GM21381 (cell line): ENCODE results near the gene CUTA.

Source experiments
- ATAC-seq: cut with Tn5 transposase; IDR thresholded peaks from one replicate; pipeline ENCODE4 v1.9.1; 2021; ENCODE audit warnings: mild to moderate bottlenecking, moderate library complexity; ENCODE audit not compliant: unreplicated experiment

CUTA gene, protein sequence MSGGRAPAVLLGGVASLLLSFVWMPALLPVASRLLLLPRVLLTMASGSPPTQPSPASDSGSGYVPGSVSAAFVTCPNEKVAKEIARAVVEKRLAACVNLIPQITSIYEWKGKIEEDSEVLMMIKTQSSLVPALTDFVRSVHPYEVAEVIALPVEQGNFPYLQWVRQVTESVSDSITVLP

DNA sequence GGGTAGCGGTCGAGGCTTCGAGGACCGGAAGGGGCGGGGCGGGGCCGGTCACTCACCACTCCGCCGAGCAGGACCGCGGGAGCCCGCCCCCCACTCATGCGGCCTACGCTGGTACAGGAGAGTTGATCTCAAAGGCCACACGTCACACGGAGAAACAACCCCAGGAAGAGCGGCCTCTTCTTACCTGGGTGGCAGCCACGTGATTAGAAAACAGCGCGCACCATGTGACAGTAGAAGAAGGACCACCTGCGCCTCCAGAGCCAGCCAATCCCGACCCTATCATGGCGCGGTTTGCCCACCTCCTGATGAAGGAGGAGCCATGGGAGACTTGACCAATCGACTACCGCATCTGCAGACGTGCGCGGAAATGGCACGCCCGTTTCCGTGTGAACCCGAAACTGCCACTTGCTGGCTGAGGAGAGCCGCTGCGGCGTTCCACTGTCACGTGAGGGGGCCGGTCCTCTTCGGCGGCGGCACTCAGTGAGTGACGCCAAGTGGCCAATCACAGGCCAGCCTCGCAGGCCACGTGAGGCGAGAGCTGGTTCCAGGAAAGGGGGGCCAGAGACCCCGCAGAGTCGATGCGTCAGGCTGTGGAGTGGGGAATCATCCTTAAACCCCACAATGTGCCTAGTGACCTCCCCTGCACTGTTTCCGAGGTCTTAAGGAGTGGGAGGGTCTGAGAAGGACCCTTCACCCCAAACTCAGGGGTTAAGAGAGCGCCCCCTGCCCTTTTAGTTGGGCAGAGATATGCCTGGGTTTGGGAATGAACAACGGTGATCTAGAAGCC, at the start of gene CUTA:
Gene CUTA, minus strand, starts transcription at position 205 of the 787 bp plus-strand sequence. Its CDS starts 107 bp downstream, at position 98.
- peak; percentile 85 for ATAC-seq

DNA sequence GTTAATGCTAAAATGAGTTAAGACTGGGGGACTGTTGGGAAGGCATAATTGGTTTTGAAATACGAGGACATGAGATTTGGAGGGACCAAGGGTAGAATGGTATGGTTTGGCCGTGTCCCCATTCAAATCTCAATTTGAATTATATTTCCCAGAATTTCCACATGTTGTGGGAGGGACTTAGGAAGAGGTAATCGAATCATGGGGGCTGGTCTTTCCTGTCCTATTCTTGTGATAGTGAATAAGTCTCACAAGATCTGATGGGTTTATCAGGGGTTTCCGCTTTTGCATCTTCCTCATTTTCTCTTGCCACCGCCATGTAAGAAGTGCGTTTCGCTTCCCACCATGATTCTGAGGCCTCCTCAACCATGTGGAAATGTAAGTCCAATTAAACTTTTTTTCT, 49.2 kb upstream of the CUTA start:
- no peak for ATAC-seq

DNA sequence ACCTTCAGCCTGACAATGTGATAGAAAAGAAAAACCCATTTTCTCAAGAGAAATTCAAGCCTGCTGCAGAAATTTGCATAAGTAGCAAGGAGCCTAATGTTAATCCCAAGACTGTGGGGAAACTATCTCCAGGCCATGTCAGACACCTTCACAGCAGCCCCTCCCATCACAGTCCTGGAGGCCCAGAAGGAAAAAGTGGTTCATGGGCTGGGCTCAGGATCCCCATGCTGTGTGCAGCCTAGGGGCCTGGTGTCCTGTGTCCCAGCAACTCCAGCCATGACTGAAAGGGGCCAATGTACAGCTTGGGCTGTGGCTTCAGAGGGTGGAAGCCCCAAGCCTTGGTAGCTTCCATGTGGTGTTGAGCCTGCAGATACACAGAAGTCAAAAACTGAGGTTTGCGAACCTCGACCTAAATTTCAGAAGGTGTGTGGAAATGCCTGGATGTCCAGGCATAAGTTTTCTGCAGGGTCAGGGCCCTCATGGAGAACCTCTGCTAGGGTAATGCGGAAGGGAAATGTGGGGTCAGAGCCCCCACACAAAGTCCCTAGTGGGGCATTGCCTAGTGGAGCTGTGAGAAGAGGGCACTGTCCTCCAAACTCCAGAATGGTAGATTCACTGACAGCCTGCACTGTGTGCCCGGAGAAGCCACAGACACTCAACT, 48.3 kb upstream of the CUTA start:
- no peak for ATAC-seq

DNA sequence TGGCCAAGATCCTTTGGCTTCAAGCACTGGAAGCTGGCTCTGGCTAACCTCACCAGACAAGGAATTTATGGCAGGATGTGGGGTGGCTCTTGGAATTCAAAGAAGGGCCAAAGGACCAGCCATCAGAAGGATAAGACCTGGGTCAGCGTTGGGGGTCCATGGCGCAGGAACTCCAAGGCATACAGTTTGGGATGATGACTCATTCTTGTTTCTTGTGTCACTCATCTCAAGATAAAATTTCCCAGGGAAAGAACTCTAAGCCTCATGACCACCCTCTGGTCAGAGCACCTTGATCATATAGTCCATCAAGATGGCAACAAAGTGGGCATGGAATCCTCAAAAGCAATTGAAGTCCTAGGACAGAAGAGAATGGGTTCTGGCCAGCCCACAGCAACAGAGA, 41.3 kb upstream of the CUTA start:
- no peak for ATAC-seq

DNA sequence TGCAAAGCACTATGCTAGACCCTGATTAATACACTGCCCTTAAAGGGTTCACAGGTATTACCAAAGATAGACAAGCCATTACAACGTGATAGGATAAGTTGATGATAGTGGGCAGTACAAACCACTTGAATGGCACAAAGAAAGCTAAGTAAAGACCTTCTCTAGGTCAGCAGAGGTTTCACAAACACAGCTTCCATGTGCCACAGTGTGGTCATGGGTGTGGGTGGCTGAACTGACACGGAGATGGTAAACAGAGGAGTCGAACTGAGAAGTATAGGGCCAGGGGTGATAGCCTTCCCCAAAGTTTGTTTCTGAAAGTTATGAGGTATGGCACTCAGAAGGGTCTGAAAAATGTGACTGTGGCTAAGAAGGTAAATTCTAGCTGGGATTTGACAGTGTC, 40.8 kb upstream of the CUTA start:
- no peak for ATAC-seq

DNA sequence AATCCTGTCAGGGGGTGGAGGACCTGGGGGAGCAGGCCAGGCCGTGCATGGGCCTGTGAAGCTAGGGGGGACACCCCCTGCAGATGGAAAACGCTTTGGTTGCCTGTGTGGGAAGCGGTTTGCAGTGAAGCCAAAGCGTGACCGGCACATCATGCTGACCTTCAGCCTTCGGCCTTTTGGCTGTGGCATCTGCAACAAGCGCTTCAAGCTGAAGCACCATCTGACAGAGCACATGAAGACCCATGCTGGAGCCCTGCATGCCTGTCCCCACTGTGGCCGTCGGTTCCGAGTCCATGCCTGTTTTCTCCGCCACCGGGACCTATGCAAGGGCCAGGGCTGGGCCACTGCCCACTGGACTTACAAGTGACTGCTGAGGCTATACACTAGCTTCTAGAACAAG, 38.2 kb upstream of the CUTA start:
- ATAC-seq, result no peak

DNA sequence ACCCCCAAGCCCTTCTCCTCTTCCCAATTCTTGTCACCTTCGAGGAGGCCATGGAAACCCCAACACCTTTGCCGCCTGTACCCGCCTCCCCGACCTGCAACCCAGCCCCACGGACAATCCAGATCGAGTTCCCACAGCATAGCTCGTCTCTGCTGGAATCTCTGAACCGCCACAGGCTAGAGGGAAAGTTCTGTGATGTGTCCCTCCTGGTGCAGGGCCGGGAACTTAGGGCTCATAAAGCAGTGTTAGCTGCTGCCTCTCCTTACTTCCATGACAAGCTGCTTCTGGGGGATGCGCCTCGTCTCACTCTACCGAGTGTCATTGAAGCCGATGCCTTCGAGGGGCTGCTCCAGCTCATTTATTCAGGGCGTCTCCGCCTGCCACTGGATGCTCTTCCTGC, 37.1 kb upstream of the CUTA start:
- ATAC-seq, result no peak

DNA sequence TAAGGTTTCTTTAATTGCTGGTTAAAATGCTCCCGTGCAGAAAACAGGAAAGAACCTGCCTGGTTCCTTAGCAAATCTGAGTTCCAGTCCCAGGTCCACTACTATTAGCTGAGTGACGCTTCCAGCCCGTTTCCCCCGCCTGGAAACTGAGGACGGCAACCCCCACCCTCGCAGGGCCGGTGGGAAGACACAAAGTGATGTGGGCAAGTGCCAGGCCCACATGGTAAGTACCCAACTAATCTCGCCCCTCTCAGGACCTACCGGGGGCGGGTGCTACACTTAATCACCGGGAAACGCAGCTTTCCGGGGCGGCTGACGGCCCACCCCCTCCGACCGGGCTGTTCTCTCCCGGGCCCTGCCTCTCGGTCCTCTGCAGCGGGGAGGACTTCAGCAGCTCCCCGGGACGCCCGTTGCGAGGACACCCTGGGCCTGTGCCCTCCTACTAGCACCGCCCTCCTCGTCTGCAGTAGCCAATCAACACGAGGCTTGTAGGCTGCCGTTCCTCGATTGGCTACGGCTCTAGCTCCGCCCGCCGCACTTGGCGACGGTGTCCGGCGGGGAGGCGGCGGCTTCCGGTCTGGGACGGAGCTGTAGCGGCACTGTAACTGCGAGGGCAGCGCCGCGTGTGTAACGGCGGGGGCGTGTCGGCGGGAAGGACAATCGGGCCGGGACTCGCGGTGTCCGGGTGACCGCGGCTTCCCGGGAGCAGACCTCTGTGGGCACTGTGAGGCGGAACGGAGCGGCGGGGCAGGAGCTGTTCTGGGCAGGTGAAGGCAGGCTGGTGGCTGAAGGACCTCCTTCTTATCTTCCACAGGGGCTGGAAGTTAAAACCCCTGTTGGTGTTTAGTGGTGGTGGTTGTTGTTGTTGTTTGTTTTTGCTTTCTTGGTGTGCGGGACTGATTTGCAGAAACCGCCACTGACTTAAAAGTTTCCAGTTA, 36.4 kb upstream of the CUTA start, which contains the start of gene ZBTB9:
Gene ZBTB9, plus strand, starts transcription at position 568 of the 938 bp plus-strand sequence. CDS start 525 bp downstream, outside the sequence.
- peak; percentile 99 for ATAC-seq

DNA sequence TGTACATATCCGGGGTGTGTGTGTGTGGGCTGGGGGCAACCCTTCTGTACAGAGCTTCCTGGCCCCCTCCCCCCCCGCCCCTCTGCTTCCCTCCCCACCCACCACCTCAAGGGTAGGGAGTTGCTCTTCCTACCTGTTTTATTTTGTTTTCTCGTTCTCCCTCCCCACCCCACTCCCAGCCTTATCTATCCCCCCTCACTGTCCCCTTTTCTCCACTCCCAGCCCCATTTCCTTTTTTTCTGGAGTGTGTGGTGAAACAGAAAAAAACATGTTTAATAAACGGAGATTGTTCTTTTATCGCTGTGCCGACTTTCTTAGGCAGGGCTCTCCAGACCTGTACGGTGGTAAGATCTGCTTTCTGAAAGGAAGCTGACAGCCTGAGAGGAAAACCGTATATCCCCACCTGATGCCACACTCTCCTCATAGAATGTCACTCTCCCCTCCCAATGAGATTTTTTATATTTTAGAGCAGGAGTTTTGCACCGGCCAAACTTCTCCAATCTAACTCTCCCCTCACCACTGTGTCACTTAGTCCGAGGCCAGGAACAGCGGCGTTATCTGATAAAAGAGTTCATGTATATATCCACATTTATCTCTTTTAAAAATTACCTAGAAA, 35.6 kb upstream of the CUTA start:
- no peak for ATAC-seq

DNA sequence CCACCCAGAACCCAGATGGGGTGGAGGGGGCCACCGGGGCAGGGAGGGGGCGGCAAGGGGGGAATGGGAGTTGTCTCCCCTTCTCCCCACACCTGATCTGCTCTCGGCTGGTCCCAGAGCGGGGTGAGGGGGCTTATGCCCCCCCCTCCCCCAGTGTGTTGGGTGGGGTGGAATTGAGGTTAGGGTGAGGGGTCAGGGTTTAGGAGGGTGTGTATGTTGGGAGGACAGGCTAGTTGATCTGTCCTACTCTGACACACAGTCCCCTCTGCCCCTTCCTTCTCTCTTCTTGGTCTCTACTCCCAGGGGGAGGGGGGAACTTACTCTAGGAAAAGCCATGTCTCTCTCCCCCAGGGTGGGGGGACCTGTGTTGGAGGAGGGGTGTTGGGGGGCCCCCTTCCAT, 34.6 kb upstream of the CUTA start:
- no peak for ATAC-seq

DNA sequence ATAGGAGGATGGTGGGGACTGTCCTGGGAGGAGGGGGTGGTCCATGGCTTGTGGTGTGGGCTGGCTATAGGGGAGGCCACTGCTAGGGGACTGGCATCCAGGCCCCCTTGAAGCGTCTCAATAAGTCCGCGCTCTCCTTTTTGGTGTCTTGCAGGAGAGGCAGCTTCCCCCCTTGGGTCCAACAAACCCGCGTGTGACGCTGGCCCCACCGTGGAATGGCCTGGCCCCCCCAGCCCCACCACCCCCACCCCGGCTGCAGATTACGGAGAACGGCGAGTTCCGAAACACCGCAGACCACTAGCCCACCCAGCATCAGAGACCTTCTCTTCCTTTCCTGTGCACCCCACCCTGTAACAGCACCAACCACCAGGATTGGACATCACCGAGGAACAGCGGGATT, 33.7 kb upstream of the CUTA start:
- no peak for ATAC-seq

DNA sequence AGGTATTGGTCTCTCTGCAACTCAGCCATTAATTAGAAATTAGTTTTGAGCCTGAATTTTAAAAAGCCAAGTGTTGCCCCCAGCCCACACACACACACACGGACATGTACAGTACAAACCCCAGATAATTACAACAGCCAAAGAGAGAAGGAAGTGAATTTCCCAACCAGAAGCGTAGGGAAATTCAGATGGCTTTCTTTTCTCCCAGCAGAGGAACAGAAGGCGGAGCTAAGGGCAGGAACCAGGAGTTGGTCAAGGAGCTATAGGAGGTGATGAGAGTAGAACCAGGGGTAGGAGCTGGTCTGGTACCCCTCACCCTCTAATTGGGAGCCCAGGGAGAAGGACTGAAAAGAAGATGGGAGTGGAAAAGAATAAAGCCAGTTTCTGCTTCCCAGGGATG, 32.5 kb upstream of the CUTA start:
- no peak for ATAC-seq

DNA sequence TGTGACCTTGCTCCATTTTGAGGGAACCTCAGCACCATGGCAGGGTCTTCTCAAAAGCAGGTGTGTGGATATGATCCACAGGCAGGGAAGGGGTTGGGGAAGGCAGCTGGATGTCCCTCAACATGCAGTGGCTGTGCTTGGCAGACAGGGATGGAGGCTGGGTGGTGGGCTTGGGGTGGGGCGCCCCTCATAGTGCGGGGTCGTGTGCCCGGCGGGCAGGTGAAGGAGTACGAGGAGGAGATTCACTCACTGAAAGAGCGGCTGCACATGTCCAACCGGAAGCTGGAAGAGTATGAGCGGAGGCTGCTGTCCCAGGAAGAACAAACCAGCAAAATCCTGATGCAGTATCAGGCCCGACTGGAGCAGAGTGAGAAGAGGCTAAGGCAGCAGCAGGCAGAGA, 28.4 kb upstream of the CUTA start:
- ATAC-seq, result no peak

DNA sequence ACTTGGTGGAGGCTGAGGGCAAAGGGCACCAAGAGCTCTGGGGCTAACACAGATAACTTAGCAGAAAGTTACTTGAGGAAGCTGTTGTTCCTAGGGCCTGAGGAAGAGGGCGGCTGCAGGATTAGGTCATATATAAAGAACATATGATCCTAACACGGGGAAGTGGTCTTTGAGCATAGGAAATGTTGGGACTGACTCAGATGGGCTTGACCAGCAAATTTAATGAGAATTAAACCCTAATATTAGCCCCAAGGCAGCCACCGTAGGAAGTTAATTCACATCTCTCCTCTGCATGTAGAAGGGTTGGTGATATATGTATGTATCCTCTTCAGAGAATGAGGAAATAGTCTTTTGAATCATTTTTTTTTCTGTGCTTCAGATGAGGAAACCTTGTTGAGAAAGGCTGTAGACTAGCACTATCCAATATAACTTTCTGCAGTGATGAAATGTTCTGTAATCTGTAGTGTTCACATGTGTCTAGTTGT, 27.3 kb upstream of the CUTA start:
- ATAC-seq, result no peak

DNA sequence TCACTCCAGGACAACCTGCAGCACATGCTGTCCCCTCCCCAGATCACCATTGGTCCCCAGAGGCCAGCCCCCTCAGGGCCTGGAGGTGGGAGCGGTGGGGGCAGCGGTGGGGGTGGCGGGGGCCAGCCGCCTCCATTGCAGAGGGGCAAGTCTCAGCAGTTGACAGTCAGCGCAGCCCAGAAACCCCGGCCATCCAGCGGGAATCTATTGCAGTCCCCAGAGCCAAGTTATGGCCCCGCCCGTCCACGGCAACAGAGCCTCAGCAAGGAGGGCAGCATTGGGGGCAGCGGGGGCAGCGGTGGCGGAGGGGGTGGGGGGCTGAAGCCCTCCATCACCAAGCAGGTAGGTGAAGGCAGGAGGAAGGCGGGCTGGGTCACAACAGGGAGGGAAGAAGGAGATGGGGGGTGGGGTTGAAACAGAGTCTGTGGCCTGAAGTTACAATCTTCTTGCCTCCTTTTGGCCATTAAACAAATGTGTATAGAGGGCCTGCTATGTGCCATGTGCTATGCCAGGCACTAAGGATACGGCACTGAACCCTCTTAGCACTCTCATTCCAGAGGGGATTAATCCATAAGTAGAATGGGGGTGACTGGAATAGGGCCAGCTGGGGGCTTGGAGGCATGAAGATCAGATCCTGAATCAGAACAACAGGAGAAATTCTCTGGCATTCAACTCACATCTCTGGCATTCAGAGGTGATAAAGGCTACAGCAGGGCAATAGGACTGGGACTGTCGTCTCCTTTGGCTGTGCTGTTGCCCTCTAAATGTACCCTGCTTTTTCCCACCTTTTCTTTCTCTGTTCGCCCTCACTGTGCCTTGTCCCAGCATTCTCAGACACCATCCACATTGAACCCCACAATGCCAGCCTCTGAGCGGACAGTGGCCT, 26.0 kb upstream of the CUTA start:
- ATAC-seq, result no peak

DNA sequence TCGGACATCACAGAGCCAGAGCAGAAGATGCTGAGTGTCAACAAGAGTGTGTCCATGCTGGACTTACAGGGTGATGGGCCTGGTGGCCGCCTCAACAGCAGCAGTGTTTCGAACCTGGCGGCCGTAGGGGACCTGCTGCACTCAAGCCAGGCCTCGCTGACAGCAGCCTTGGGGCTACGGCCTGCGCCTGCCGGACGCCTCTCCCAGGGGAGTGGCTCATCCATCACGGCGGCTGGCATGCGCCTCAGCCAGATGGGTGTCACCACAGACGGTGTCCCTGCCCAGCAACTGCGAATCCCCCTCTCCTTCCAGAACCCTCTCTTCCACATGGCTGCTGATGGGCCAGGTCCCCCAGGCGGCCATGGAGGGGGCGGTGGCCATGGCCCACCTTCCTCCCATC, 25.1 kb upstream of the CUTA start:
- no peak for ATAC-seq

DNA sequence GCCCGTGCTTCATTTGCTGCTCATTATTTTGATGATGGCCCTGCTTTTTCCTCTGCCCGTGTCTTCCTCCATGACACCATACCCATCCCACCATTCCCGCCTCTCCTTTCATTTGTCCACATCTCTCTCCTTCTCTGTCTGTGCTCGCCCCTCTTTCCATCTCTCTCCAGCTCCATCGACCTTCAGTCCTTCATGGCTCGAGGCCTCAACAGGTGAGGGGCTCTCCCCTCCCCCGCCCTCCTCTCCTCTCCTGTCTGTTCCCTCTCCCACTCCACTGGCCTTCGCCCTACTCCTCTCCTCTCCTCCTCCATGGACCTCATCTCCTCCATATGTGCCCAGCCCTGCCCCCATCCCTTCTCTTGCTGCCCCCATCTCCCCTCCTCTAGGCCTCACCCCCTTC, 24.4 kb upstream of the CUTA start:
- no peak for ATAC-seq

DNA sequence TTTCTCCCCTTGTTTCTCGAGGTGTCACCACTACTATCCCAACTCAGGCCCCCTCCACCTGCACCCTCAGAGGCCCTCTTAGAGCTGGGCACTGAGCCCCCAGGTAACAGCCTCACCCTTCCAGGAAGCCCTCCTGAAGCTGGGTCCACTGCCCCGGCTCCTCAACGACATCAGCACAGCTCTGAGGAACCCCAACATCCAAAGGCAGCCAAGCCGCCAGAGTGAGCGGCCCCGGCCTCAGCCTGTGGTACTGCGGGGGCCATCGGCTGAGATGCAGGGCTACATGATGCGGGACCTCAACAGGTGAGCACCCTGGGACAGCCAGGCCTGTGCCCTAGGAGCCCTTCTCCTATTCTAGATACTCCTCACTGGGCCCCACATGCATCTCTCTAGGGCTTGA, 23.6 kb upstream of the CUTA start:
- ATAC-seq, result no peak

DNA sequence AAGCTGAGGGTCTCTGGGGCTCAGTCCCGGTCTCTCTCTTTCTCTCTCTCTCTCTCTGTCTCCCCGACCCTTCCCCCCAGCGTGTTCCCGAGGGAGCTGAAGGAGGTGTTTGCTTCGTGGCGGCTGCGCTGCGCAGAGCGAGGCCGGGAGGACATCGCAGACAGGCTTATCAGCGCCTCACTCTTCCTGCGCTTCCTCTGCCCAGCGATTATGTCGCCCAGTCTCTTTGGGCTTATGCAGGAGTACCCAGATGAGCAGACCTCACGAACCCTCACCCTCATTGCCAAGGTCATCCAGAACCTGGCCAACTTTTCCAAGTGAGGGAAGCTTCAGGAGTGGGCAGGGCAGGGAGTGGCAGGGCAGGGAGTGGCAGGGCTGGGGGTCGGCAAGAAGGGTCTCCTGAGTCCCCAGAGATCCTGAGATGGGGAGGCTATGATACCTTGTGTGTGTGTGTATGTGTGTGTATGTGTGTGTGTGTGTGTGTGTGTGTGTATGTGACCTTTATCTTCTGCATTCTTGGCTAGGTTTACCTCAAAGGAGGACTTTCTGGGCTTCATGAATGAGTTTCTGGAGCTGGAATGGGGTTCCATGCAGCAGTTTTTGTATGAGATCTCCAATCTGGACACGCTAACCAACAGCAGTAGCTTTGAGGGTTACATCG, 22.9 kb upstream of the CUTA start:
- no peak for ATAC-seq
